NCI-H2107 (cell line): ENCODE results near the gene ABLIM2.

Experiments
- DNase-seq: peaks from one replicate; lab custom pipeline; 2025; lab: John Stamatoyannopoulos, UW

Gene ABLIM2

DNA sequence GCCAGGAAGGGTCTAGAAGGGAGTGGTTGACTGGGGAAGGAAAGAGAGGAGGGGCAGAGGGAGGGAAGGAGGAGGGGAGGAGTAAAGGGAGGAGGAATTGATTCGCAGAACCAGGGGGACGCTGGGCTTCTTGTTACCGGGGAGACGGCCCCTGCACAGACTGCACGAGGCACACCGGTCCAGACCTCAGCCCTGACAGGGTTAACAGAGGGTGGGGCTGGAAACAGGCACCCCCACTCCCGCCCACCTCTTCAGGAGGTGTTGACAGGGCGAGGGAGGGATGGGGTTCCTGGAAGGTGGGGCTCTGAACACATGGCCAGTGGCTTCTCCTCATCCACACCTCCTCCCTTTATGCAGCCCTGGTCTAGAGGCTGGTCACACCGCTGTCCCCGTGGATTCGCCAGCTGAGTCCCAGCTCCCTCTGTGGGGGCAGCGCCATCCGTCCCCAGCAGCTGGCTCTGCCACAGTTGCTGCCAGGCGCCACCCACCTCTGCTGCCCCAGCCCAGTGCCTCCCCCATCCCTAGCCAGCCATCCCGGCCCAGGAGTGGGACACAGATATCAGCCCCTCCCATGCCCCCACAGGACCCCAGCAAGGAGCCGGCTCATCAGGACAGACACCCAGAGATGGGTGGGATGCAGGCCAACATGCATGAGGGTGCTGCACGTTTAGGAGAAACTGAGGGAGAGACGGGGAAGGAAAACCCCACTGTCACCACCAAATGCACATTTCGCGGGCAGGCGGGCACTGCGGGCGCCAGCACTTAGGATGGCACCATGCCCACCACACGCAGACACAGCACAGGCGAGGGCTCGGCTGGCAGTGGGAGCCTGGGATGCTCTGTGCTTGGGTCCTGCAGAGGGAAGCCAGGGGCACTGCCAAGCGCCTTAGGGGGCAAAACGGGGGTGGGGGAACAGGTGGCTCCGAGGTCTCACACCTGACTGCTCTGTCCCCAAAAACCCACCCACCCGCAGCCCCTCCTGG is 87.6 kb downstream of the ABLIM2 start:
- DNase-seq: no peak

DNA sequence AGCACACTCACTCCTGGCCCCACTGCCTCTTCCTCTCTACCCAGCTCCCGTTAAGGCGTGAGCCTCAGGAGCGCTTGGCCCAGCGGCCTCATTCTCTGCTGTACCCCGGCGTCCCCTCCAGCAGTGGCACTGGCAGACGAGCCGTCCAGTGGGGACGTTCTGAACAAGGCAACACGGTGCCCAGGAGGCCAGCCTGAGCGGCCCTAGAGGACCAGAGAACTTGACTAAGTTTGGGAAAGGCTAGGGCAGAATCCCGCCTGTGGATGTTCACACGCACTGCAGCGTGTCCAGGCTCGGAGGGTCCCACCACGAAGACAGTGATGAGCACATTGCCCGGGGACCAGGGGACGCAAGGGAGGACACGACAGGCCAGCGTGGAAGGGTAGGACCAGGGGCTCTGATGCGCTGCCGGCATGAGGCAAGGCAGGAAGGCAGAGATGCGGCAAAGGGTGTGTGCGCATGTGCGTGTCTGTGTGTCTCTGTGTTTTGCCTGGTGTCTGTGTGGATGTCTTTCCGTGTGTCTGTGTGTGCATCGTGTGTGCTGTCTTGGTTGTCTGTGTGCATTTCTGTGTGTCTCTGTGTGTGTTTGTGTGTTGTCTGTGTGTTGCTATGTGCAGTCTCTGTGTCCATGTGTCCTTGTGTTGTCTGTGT is 89.4 kb downstream of the ABLIM2 start:
- no peak for DNase-seq

DNA sequence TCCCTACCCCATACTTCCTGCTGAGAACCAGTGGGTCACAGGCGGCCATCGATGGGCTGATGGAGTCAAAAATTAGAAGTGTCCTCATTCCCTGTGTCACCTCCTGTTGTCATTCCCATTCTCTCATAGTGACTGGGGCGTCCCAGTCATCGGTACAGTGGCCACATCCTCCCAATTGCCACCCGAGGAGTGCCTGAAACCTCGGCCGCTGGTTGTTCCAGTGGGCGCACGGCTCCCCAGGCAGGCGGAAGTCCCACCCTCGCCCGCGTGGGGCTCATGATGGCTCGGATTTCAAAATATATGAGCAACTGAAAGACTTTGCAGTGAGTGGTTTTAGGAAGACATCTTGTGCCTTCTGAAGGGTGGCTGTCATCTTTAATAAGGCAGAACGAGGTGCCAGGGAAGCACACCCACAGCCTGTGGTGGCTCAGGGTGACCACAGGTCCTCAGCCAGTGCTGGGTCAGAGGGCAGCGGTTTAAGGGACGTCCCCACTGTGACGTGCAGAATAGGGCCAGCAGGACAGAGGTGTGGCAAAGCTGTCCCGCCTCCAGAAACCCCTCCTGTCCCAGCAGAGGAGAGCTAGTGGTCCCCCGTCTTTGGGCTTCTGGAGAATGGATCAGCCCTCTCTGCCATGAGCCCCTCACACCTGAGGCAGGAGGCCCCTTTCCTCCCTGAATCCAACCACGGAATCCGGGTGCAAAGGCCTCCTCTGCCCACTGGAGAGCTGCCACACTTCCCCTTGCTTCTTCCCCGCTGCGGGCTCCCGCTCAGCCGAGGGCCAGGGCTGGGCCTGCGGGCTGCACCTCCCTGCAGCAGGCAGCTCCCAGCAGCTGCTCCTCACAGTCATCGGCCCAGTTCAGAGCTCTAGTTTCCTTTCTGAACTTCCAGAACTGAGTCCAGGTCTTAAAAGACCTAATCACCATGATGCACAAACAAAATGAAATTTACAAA is 90.4 kb downstream of the ABLIM2 start:
- no peak for DNase-seq

DNA sequence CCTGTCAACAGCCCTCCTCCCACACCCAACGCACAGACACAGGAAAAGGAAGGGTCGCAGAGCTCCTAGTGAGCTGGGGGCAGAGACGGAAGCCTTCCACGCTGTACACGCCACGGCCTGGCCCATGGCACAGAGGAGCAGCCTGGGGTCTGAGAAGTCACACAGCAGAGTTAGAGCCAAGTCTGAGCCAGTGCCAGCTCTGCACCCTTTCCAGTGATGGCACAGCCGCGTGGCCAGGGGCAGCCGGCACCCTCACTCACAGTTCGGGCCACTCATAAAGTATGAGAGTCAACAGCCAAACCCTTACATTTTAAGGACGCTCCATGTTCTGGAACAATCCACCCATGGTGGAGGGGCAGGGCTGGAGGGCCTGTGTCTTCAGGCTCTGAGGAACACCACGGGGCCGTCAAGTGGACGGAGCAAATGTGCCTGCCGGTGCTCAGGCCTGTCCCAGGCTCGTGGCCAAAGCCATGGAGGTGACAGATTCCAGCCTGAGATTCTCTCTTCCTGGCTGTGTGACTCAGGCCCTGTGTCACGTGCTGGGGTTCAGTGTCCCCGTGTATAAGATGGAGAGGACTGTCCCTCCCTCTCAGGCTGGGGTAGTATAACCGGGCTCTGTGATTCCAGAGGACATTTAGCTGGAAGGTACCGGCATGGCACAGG is 91.2 kb downstream of the ABLIM2 start:
- no peak for DNase-seq

DNA sequence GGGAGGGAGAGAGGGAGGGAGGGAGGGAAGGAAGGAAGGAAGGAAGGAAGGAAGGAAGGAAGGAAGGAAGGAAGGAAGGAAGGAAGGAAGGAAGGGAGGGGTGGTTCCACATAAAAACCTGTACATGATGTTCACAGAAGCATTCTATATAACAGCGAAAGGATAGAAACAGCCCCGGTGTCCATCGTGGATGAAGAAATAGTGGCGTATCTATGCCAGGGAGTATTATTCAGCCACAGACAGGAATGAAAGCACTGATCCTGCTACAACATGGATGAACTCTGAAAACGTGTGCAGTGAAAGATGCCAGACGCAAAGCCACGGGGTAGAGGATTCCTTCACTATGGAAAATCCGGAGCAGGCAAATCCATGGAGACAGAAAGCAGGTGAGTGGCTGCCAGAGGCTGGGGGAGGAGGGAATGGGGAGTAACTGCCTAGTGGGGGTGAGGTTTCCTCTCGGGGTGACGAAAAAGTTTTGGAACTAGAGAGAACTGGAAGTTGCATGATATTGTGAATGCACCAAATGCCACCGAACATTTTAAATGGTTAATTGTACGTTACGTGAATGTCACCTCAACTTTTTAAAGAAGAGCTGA is 92.2 kb downstream of the ABLIM2 start:
- DNase-seq: no peak

DNA sequence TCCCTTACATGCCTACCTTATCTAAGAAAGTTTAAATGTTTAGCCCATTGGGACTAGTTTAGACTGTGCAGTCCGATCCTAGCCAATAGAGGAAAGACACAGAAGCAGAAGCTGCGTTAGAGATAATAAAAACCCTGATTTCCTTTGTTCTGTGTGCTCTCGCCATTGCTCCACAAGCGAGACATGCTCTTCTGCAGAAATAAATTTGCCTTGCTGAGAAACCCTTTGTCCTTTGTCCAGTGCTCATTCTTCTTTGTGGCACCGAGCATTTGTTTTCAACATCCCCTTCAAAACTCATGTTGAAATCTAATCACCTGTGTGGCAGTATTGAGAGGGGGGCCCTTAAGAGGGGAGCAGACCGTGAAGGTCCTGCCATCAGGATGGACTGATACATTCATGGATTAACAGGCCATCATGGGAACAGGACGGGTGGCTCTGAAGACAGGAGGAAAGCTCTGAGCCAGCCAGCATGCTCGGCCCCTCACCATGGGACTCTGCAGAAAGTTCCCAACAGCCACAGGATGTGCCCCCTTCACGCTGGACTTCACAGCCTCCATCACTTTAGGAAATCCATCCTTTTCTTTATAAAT is 94.5 kb downstream of the ABLIM2 start:
- no peak for DNase-seq

DNA sequence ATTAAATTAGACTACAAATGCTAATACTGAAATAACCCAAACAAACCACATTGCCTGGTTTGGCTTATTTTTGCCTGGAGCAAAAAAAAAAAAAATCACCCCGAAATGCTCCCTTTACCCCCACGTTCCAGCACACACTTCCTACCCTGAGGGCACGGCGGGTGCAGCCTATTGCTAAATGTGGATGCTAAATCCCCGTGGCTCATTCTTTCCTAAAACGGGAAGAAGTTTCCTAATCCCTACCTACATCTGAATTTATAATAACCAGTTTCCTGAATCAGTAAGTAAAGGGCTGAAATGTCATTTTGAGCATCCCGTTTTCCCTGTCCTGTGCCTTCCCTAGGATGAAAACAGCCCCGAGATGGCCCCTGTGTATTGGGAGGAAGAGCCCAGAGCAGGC is 97.0 kb downstream of the ABLIM2 start:
- DNase-seq: no peak

DNA sequence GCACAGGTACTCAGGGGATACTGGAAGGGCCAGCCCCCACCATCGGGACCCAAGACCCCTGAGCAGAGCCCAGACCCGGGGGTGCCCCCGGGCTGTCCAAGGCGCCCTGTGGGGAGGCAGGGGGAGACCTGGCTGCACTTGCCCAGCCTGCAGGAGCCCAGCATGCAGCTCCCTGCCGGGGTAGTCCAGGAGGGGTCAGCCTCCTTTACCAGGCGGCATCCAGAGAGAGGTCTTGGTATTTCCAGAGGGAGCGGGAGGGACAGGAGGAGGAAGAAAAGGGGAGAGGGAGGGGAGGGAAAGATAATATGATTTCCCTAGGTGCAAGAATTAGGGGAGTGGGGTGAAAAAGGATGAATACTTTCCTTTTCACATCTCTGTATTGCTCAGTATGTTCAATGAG is 97.5 kb downstream of the ABLIM2 start:
- no peak for DNase-seq

DNA sequence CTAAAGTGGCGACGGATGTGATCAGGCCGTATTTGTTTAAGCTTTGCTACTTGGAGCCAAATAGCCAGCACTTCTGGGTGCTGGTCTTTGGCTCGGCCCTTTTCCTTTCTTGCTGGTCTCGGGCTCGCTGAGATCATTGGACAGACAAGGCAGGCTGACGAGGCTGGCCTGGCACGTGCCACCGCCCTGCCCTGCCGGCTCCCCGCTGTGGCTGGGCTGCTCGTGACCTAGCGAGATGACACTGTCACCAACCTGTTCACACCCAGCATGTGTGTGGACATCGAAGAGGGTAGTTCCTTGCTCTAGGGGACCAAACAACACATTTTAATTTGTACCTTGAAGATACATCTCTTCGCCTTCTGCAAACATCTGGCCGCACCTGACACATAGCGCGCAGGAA is 98.0 kb downstream of the ABLIM2 start:
- no peak for DNase-seq

DNA sequence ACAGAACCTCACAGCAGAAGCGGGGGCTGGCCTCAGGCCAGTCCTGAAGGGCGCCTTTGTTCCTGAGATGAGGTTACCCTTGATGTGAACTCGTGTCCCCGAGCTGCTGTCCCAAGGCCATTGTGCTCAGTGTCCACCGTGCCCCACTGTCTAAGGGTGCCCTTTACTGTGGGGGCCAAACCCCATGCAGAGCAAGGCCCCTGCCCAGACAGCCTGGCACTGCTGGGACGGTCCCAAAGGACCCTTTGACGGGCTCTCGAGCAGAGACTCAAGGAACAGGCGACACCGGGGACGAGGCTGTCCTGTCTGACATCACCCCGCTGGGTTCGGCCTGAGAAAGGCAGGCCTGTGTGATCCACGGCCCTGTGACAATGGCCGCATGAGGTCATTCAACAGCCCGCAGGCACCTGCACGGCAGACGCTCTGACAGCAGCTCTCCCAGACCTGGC is 100.6 kb downstream of the ABLIM2 start:
- no peak for DNase-seq

DNA sequence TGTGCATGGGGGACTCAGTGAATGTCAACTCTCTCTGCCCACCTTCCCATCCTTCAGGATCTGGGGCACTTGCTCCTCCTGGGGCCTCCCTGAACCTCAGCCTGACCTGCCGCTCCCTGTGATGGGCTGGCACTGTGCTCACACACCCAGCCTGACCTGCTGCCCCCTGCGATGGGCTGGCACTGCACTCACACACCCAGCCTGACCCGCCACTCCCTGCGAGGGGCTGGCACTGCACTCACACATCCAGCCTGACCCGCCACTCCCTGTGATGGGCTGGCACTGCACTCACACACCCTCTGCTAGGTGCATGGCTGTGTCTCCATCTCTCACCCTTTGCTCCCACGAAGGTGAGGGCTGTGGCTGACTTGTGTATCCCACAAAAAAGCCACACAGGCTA is 103.4 kb downstream of the ABLIM2 start:
- DNase-seq: no peak

DNA sequence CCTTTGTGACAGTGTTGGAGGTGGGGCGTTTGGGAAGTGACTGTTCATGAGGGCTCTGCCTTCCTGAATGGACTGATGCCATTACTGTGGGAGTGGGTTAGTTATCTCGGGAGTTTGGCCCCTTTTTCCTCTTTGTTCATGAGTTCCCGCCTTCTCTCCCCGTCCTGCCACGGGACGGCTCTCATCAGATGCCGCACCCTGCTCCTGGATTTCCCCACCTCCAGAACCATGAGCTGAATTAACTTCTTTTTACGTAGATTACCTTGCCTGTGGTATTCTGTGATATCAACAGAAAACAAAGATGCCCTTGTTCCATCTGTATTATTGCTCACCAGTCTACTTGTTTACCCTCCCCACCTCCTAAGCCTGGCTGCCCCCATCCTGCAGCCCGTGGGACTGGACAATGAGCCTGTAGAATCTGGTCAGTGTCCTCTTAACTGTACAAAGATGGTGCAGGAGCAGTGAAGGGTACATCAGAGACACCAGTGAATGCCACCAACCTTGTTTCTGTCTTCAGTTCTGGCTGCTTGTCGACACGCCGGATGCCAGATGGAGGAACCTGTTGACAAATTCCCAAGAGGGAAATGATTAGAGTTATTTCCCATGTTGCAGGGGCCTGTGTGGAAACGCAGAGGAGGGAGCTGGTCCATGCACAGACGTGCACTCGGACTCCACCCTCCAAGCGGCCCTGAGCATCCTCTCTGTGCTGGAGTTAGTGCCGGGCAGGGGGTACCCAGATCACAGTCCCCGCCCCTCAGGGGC is 104.7 kb downstream of the ABLIM2 start:
- DNase-seq: no peak

DNA sequence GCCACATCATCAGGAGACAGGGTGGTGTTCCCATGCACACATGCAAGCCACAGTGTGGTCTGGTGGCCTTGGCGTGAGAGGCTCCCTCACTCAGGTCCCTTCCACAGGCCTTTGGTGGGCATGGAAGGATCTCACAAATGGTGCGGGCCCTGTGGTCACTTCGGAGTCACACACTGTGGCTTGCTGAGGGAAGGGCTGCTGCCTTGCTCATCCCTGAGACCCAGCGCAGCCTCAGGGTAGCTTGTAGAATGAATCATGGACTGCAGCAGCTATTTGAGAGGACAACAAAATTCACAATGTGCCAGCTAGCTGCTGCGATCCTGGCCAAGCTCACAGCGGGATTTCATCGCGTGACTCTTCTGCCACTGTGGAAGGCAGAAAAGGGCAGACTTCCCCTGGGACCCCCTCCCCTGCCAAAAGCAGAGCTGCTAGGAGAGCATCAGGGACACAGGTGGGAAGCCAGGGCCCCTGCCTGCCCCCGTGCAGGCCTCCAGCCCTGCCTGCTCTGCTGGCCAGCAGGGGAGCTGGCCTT is 106.4 kb downstream of the ABLIM2 start:
- DNase-seq: no peak

DNA sequence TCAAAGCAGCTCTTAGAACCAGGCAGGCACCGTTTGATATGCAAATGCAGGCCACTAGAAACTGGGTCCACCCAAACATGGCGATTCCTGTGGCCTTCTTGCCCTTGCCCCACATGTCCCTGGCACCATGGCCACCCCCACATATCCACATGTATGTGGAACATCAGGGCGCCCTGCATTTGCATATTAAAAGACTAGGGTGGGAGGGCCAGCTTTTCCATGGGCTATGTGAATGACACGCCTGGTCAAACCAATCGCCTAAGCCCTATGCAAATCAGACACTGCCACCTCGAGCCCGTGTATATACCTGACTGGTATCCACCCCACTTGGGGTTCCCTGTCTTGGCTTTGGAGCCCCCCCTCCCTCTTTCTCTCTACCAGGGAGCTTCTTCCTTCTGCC is 107.0 kb downstream of the ABLIM2 start:
- no peak for DNase-seq

DNA sequence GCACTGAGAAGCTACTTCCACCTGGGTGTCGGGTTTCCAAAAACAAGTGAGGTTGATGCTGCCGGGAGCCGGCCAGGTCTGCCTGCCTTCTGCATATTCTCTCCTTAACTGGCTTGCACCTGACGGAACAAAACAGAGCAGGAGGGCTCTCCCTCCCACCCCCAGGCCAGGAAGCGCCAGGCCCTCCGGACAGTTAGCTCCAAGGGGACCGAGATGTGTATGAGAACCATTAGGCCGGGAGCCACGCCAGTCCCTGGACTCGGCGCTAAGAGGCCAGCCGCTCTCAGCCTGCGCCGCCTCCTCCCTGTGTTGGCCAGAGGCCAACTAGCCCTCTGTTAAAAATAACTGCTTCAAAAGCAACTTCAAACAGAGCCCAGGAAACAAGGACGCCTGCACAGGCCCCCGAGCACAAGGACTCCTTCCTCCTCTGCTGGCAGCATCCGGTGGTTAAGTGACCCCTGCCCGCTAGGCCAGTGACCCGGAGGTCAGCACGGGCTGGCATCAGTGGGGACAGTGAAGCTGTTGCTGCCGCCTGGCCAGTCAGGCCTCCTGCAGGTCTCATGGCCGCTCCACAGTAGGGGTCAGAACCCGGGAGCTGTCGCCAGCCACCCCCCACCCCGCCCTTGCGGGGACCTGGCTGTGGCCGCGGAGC is 107.9 kb downstream of the ABLIM2 start:
- DNase-seq: peak; percentile 52

DNA sequence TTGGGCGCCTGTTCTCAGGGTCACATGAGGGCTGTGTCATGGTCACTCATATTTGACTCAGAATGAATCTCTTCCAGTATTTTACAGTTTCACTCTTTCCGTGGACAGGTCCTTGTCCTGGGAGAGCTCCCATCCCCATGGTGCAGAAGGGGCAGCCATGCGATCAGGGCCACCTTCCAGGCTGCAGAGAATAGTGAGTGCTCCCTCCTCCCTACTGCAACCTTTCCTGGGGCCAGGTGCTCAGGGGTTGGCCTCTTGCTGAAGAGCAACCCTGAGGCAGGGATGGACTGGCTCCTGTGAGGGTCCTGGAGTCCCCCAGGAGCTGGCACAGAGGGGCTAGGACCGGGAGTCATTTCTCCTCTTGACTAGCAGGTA is 108.4 kb downstream of the ABLIM2 start:
- no peak for DNase-seq

DNA sequence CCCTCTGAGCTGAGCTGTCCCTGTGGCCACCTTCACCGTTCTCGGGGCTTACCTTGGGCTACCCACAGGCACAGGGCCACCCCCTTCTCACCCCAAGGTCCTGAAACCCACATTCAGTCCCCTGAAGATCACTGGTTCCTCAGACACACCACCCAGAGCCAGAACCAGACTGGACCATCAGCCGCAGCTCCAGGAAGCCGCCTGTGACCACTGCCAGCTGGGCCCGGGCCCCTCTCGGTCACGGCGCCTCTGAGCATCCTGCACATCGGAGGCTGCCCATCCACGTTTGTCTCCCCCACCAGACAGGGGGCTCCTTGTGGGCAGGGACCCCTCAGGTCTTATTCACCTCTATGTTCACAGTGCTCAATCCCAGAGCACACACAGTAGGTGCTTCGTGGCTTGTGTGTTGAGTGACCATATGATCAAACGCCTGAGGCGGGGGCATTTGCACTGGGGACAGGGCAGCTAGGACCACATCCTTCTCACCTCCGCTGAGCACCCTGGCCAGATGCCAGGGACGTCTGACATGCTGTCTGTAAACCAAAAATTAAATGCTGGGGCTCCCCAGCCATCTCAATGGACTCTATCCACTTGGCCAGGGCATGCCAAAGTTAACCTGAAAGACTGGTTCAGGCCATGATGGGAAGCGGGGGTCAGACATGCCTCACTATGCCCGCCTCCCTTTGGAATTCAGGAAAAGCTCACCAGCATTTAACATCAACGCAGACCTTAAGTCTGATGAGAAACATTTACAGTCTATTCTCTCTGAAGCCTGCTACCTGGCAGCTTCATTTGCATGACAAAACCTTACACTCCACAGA is 109.5 kb downstream of the ABLIM2 start:
- DNase-seq: no peak
